ENCODE measurements around the gene CLINT1. TPM values are rescaled to one million over a fixed set of nuclear protein-coding genes. Genes with fewer than 3 reads are reported as not detected.
"Not testable (repeated sequence)": the region's sequence is repeated elsewhere in the genome, so short reads cannot be mapped to it uniquely, and the experiment has no call there.

The CLINT1 gene
- 53.0 TPM for total RNA-seq
- long read RNA-seq, transcript CLINT1-201 (12 exons, 3,440 nt), result minor isoform, 69 of 181 reads
- long read RNA-seq, transcript CLINT1-207 (12 exons, 2,346 nt), result major isoform, 82 of 181 reads
- long read RNA-seq, partial matches to known transcripts, result 14 of 181 reads
- long read RNA-seq, other reads (novel, unspliced or antisense), result 14 of 181 reads

GRCh38 chr5:157858527-157859226 is at the start of gene CLINT1:
CLINT1 (minus strand) TSS chr5:157859145; CDS start chr5:157858970, 175 bp downstream.
- peak; percentile 97 for DNase-seq (ENCODE audit: low spot score)
- intact Hi-C loops (cut with DNase I), result loop anchor here (5.0 to 10.0 kb wide), 3 partner anchors 36 to 136 kb away; no protein-coding TSS in a partner anchor

GRCh38 chr5:157908459-157908858 is 49.5 kb upstream of the CLINT1 start:
- no peak for DNase-seq (ENCODE audit: low spot score)
- intact Hi-C loops (cut with DNase I), result no loop called here

GRCh38 chr5:157907479-157907878 is 48.5 kb upstream of the CLINT1 start:
- intact Hi-C loops (cut with DNase I), result no loop called here
- no peak for DNase-seq (ENCODE audit: low spot score)

GRCh38 chr5:157903117-157903450 is 44.1 kb upstream of the CLINT1 start:
- no peak for DNase-seq (ENCODE audit: low spot score)
- intact Hi-C loops (cut with DNase I), result no loop called here

- intact Hi-C loops (cut with DNase I), result no loop called here
These were observed 43.6 kb upstream of the CLINT1 start for GRCh38 chr5:157902449-157903116.

GRCh38 chr5:157900644-157901043 is 41.7 kb upstream of the CLINT1 start:
- DNase-seq (ENCODE audit: low spot score), result no peak
- intact Hi-C loops (cut with DNase I), result no loop called here

More at GRCh38 chr5:157902449-157903116, 43.6 kb upstream of the CLINT1 start:
- no peak for DNase-seq (ENCODE audit: low spot score)

- intact Hi-C loops (cut with DNase I), result no loop called here
These were observed 34.7 kb upstream of the CLINT1 start for GRCh38 chr5:157893611-157894010.

GRCh38 chr5:157892974-157893373 is 34.0 kb upstream of the CLINT1 start:
- intact Hi-C loops (cut with DNase I), result no loop called here
- DNase-seq (ENCODE audit: low spot score), result no peak

More at GRCh38 chr5:157893611-157894010, 34.7 kb upstream of the CLINT1 start:
- DNase-seq (ENCODE audit: low spot score), result no peak

- DNase-seq (ENCODE audit: low spot score), result no peak
- intact Hi-C loops (cut with DNase I), result no loop called here
These were observed 32.1 kb upstream of the CLINT1 start for GRCh38 chr5:157890836-157891597.

GRCh38 chr5:157888814-157889532 is 30.0 kb upstream of the CLINT1 start:
- DNase-seq (ENCODE audit: low spot score), result no peak
- intact Hi-C loops (cut with DNase I), result no loop called here

GRCh38 chr5:157886796-157887380 is 27.9 kb upstream of the CLINT1 start:
- intact Hi-C loops (cut with DNase I), result no loop called here
- no peak for DNase-seq (ENCODE audit: low spot score)

GRCh38 chr5:157885051-157885450 is 26.1 kb upstream of the CLINT1 start:
- intact Hi-C loops (cut with DNase I); DNase-seq (ENCODE audit: low spot score): not testable (repeated sequence)

- DNase-seq (ENCODE audit: low spot score); intact Hi-C loops (cut with DNase I): not testable (repeated sequence)
These were observed 22.6 kb upstream of the CLINT1 start for GRCh38 chr5:157881498-157881897.

- DNase-seq (ENCODE audit: low spot score), result no peak
- intact Hi-C loops (cut with DNase I), result no loop called here
These were observed 18.9 kb upstream of the CLINT1 start for GRCh38 chr5:157877821-157878220.

- DNase-seq (ENCODE audit: low spot score), result no peak
- intact Hi-C loops (cut with DNase I), result no loop called here
These were observed 15.9 kb upstream of the CLINT1 start for GRCh38 chr5:157874861-157875260.

- intact Hi-C loops (cut with DNase I), result no loop called here
- DNase-seq (ENCODE audit: low spot score), result no peak
These were observed 12.2 kb upstream of the CLINT1 start for GRCh38 chr5:157870837-157871834.

- no peak for DNase-seq (ENCODE audit: low spot score)
- intact Hi-C loops (cut with DNase I), result no loop called here
These were observed 8.9 kb upstream of the CLINT1 start for GRCh38 chr5:157867751-157868387.

All from cardiac septum (tissue), 1 donor.